Liver (tissue), 9 donors: Measurements from ENCODE around the gene LDHD. TPM values are rescaled to one million over a fixed set of nuclear protein-coding genes. Genes with fewer than 3 reads are reported as not detected.

Experiments used
- DNase-seq: peaks from one replicate; pipeline ENCODE4 v3.0.0-alpha.2; 2017; ENCODE audit warnings: low spot score
- H3K27ac ChIP-seq, 2 donors: one replicate each; pipeline ENCODE4 v1.7.0; 2013; ENCODE audit warnings: inconsistent platforms in 2 of 2, low read length in 2 of 2, control low read depth in 1 of 2, low read depth in 1 of 2, mild to moderate bottlenecking in 1 of 2
- H3K27me3 ChIP-seq, 4 donors: one replicate each; pipeline versions ENCODE4 v1.6.1 to v1.7.0; 2013; ENCODE audit warnings: low read length in 3 of 4, inconsistent platforms in 1 of 4, mild to moderate bottlenecking in 1 of 4, moderate library complexity in 1 of 4; ENCODE audit not compliant: control insufficient read depth in 4 of 4, insufficient read depth in 4 of 4
- H3K36me3 ChIP-seq, 4 donors: one replicate each; pipeline versions ENCODE4 v1.6.1 to v1.7.0; 2013; ENCODE audit warnings: low read length in 3 of 4, mild to moderate bottlenecking in 3 of 4, low read depth in 1 of 4, moderate library complexity in 1 of 4; ENCODE audit not compliant: control insufficient read depth in 4 of 4, insufficient read depth in 3 of 4
- H3K4me1 ChIP-seq, 4 donors: one replicate each; pipeline versions ENCODE4 v1.6.1 to v1.7.0; 2013; ENCODE audit warnings: low read length in 3 of 4, mild to moderate bottlenecking in 3 of 4, moderate library complexity in 1 of 4; ENCODE audit not compliant: control insufficient read depth in 4 of 4, insufficient read depth in 4 of 4
- H3K4me3 ChIP-seq, 3 donors: one replicate each; pipeline versions ENCODE4 v1.6.1 to v1.7.0; 2013; ENCODE audit warnings: low read length in 3 of 3, control low read depth in 1 of 3, low read depth in 1 of 3, mild to moderate bottlenecking in 1 of 3
- H3K9ac ChIP-seq, 2 donors: one replicate each; pipeline ENCODE4 v1.7.0; 2013; ENCODE audit warnings: low read length in 2 of 2, mild to moderate bottlenecking in 2 of 2, moderate library complexity in 2 of 2, control low read depth in 1 of 2, low read depth in 1 of 2
- H3K9me3 ChIP-seq, 4 donors: one replicate each; pipeline versions ENCODE4 v1.6.1 to v1.7.0; 2013; ENCODE audit warnings: low read length in 3 of 4; ENCODE audit not compliant: control insufficient read depth in 4 of 4
- EGR1 ChIP-seq, 2 donors: IDR thresholded peaks; 2 replicates each; pipeline ENCODE4 v1.6.1; 2016 to 2018; ENCODE audit warnings: antibody characterized with exemption in 2 of 2, low read depth in 2 of 2
- FOXA1 ChIP-seq: IDR thresholded peaks from 2 replicates; pipeline ENCODE4 v1.6.1; 2016; ENCODE audit warnings: antibody characterized with exemption
- FOXA2 ChIP-seq: IDR thresholded peaks from 2 replicates; pipeline ENCODE4 v1.6.1; 2016; ENCODE audit warnings: antibody characterized with exemption
- GABPA ChIP-seq, 2 donors: IDR thresholded peaks in 1 of 2; conservative IDR thresholded peaks in 1 of 2; 2 replicates each; pipeline ENCODE4 v1.6.1; 2016; ENCODE audit warnings: antibody characterized with exemption in 2 of 2, mild to moderate bottlenecking in 1 of 2, moderate library complexity in 1 of 2
- HNF4A ChIP-seq, 2 donors: conservative IDR thresholded peaks; 2 replicates each; pipeline ENCODE4 v1.6.1; 2016; ENCODE audit warnings: antibody characterized with exemption in 2 of 2, mild to moderate bottlenecking in 2 of 2
- HNF4G ChIP-seq: IDR thresholded peaks from 2 replicates; pipeline ENCODE4 v1.6.1; 2016; ENCODE audit warnings: antibody characterized with exemption
- JUND ChIP-seq, 2 donors: IDR thresholded peaks; 2 replicates each; pipeline ENCODE4 v1.6.1; 2016; ENCODE audit warnings: antibody characterized with exemption in 2 of 2
- RAD21 ChIP-seq, 2 donors: IDR thresholded peaks; 2 replicates each; pipeline ENCODE4 v1.6.1; 2016; ENCODE audit warnings: antibody characterized with exemption in 2 of 2, mild to moderate bottlenecking in 2 of 2
- RXRA ChIP-seq, 2 donors: IDR thresholded peaks; 2 replicates each; pipeline ENCODE4 v1.6.1; 2017 to 2018; ENCODE audit warnings: antibody characterized with exemption in 2 of 2, mild to moderate bottlenecking in 1 of 2
- SP1 ChIP-seq: IDR thresholded peaks from 2 replicates; pipeline ENCODE4 v1.6.1; 2018; ENCODE audit warnings: antibody characterized with exemption, mild to moderate bottlenecking
- TAF1 ChIP-seq: conservative IDR thresholded peaks from 2 replicates; pipeline ENCODE4 v1.6.1; 2016; ENCODE audit warnings: antibody characterized with exemption, mild to moderate bottlenecking
- YY1 ChIP-seq: IDR thresholded peaks from 2 replicates; pipeline ENCODE4 v1.6.1; 2016; ENCODE audit warnings: antibody characterized with exemption, mild to moderate bottlenecking
- WGBS: extraction: QIAGEN DNeasy Blood & Tissue Kit; methylation state at CpG from one replicate; pipeline ENCODE4 v1.1.7; 2013; 5-methylcytosine and 5-hydroxymethylcytosine counted together
- polyA plus RNA-seq, 2 donors: library from polyadenylated mRNA; stranded (reverse) in 1 of 2; unstranded in 1 of 2; fragments of 200-250 nt in 1 of 2; fragments of >200 nt in 1 of 2; fragmentation: Nextera tagmentation in 1 of 2; extraction: Ambion mirVana in 1 of 2; gene quantifications; one replicate each; pipeline versions ENCODE4 v1.2.1 to v1.2.3, GENCODE V29; 2013 to 2015
- total RNA-seq, 2 donors: library from RNA; depleted of rRNA; stranded (reverse); fragments of >200 nt; gene quantifications; one replicate each; pipeline ENCODE4 v1.2.3, GENCODE V29; 2014
- TF ChIP-seq, protein P1 (sequence below): IDR thresholded peaks from 2 replicates; pipeline ENCODE4 v1.6.1; 2016; ENCODE audit warnings: antibody characterized with exemption
- TF ChIP-seq, protein P2 (sequence below): fragments of 150-350 bp; IDR thresholded peaks from 2 replicates; pipeline ENCODE4 v1.5.1; 2017; ENCODE audit warnings: improper control_type of control experiment, low read depth, low read length; ENCODE audit not compliant: missing input control
- TF ChIP-seq, protein P3 (sequence below): IDR thresholded peaks from 2 replicates; pipeline ENCODE4 v1.6.1; 2016; ENCODE audit warnings: antibody characterized with exemption
- TF ChIP-seq, protein P4 (sequence below): IDR thresholded peaks from 2 replicates; pipeline ENCODE4 v1.6.1; 2016; ENCODE audit warnings: antibody characterized with exemption
- TF ChIP-seq, protein P5 (sequence below): IDR thresholded peaks from 2 replicates; pipeline ENCODE4 v1.6.1; 2016; ENCODE audit warnings: antibody characterized with exemption, mild to moderate bottlenecking
- donor health status: healthy.
- donor health status: healthy.
- donor health status: healthy.
- donor health status: healthy.
- donor health status: healthy.

Gene LDHD
- total and polyA plus RNA-seq, 4 donors = 27.7 to 84.1 (median 76.3) TPM

DNA sequence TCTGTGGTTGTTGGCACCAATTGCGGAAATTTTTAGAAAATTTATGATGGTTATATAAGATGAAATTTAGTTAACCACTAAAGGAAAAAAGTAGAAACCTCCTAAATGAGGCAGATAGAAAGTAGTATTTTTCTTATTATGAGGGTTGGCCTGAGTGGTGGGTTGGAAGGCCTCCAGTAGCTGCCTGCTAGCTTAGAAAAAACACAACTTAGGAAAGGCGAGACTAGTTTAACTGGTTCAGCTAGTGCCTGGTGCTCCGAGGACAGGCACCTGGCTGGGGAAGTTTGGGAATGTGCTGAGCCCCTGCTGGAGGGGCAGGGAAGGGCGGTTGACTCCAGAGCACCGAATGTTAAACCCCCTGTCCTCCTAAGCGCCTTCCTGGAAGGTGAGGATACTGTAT is 19.9 kb downstream of the LDHD start:
- no peaks in the 10 kb centered on the region for H3K9me3 ChIP-seq
- no peak overlapping the region for H3K27ac ChIP-seq
- no peak overlapping the region for H3K9ac ChIP-seq
- H3K4me1 ChIP-seq = peaks cover 0 to 16% (median 4%) of the 10 kb centered on the region in 4 donors
- no peaks in the 10 kb centered on the region for H3K27me3 ChIP-seq
- no peak overlapping the region for H3K4me3 ChIP-seq
- no peak for DNase-seq
- H3K36me3 ChIP-seq = peaks cover 0 to 3% (median 1%) of the 10 kb centered on the region in 4 donors
- TF ChIP-seq GABPA (IDR thresholded peaks at IDR 0.05 in 1 of 2, conservative IDR thresholded peaks at IDR 0.05 in 1 of 2) = no peak
- no peak for TF ChIP-seq HNF4G
- TF ChIP-seq, protein P1, sequence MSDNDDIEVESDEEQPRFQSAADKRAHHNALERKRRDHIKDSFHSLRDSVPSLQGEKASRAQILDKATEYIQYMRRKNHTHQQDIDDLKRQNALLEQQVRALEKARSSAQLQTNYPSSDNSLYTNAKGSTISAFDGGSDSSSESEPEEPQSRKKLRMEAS = no peak
- TF ChIP-seq, protein P2, sequence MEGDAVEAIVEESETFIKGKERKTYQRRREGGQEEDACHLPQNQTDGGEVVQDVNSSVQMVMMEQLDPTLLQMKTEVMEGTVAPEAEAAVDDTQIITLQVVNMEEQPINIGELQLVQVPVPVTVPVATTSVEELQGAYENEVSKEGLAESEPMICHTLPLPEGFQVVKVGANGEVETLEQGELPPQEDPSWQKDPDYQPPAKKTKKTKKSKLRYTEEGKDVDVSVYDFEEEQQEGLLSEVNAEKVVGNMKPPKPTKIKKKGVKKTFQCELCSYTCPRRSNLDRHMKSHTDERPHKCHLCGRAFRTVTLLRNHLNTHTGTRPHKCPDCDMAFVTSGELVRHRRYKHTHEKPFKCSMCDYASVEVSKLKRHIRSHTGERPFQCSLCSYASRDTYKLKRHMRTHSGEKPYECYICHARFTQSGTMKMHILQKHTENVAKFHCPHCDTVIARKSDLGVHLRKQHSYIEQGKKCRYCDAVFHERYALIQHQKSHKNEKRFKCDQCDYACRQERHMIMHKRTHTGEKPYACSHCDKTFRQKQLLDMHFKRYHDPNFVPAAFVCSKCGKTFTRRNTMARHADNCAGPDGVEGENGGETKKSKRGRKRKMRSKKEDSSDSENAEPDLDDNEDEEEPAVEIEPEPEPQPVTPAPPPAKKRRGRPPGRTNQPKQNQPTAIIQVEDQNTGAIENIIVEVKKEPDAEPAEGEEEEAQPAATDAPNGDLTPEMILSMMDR = peak; percentile 6
- no peak for TF ChIP-seq EGR1 (IDR thresholded peaks at IDR 0.05; ENCODE audit: low read depth in 2 of 2)
- TF ChIP-seq RXRA (IDR thresholded peaks at IDR 0.05) = no peak
- TF ChIP-seq, protein P3, sequence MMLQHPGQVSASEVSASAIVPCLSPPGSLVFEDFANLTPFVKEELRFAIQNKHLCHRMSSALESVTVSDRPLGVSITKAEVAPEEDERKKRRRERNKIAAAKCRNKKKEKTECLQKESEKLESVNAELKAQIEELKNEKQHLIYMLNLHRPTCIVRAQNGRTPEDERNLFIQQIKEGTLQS = no peak
- TF ChIP-seq, protein P4, sequence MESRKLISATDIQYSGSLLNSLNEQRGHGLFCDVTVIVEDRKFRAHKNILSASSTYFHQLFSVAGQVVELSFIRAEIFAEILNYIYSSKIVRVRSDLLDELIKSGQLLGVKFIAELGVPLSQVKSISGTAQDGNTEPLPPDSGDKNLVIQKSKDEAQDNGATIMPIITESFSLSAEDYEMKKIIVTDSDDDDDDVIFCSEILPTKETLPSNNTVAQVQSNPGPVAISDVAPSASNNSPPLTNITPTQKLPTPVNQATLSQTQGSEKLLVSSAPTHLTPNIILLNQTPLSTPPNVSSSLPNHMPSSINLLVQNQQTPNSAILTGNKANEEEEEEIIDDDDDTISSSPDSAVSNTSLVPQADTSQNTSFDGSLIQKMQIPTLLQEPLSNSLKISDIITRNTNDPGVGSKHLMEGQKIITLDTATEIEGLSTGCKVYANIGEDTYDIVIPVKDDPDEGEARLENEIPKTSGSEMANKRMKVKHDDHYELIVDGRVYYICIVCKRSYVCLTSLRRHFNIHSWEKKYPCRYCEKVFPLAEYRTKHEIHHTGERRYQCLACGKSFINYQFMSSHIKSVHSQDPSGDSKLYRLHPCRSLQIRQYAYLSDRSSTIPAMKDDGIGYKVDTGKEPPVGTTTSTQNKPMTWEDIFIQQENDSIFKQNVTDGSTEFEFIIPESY = no peak
- no peak for TF ChIP-seq JUND (IDR thresholded peaks at IDR 0.05)
- TF ChIP-seq RAD21 (IDR thresholded peaks at IDR 0.05) = peak in 1 of 2 donors; percentile 36
- TF ChIP-seq, protein P5, sequence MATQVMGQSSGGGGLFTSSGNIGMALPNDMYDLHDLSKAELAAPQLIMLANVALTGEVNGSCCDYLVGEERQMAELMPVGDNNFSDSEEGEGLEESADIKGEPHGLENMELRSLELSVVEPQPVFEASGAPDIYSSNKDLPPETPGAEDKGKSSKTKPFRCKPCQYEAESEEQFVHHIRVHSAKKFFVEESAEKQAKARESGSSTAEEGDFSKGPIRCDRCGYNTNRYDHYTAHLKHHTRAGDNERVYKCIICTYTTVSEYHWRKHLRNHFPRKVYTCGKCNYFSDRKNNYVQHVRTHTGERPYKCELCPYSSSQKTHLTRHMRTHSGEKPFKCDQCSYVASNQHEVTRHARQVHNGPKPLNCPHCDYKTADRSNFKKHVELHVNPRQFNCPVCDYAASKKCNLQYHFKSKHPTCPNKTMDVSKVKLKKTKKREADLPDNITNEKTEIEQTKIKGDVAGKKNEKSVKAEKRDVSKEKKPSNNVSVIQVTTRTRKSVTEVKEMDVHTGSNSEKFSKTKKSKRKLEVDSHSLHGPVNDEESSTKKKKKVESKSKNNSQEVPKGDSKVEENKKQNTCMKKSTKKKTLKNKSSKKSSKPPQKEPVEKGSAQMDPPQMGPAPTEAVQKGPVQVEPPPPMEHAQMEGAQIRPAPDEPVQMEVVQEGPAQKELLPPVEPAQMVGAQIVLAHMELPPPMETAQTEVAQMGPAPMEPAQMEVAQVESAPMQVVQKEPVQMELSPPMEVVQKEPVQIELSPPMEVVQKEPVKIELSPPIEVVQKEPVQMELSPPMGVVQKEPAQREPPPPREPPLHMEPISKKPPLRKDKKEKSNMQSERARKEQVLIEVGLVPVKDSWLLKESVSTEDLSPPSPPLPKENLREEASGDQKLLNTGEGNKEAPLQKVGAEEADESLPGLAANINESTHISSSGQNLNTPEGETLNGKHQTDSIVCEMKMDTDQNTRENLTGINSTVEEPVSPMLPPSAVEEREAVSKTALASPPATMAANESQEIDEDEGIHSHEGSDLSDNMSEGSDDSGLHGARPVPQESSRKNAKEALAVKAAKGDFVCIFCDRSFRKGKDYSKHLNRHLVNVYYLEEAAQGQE = no peak
- no peak for TF ChIP-seq FOXA2
- no peak for TF ChIP-seq TAF1
- TF ChIP-seq YY1 = no peak
- TF ChIP-seq HNF4A (conservative IDR thresholded peaks at IDR 0.05) = no peak
- no peak for TF ChIP-seq FOXA1
- WGBS = 85% methylated on average over 6 of the region's 6 CpGs

DNA sequence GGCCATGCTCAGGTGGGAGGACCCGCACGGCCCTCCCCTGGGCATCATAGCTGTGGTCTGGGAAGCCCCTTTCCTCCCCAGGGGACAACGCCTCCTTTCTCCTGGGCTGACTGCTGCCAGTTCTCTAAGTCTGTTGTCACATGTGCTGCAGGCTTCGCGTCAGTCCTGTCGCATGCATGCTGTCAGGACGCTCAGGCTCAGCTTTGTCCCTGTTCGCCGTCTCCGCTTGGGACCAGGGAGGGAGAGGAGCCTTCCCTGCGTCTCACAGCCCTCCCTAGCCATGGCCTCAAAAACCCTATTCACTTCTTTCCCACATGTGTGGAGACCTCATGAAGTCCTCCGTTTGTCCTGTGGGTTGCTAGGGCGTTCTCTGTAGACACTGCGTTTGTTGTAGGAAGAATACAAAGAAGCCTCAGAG is 21.4 kb downstream of the LDHD start:
- no peaks in the 10 kb centered on the region for H3K9me3 ChIP-seq
- no peak overlapping the region for H3K9ac ChIP-seq
- H3K36me3 ChIP-seq = peaks cover 0 to 3% (median 1%) of the 10 kb centered on the region in 4 donors
- no peak overlapping the region for H3K27ac ChIP-seq
- DNase-seq = no peak
- H3K4me3 ChIP-seq = no peak overlapping the region
- peaks cover 0 to 14% (median 4%) of the 10 kb centered on the region in 4 donors for H3K4me1 ChIP-seq
- WGBS = 97% methylated on average over 14 of the region's 14 CpGs
- no peaks in the 10 kb centered on the region for H3K27me3 ChIP-seq
- TF ChIP-seq, protein P2 = no peak
- TF ChIP-seq HNF4A (conservative IDR thresholded peaks at IDR 0.05) (no peak), SP1 (no peak), EGR1 (IDR thresholded peaks at IDR 0.05; ENCODE audit: low read depth in 2 of 2) (no peak), YY1 (no peak), TAF1 (no peak), RAD21 (IDR thresholded peaks at IDR 0.05) (no peak), JUND (IDR thresholded peaks at IDR 0.05) (no peak)
- TF ChIP-seq, protein P5 = no peak
- TF ChIP-seq, protein P1 = no peak
